Thyroid gland (tissue), 4 donors: ENCODE data around the gene IFT27. TPM values are rescaled to one million over a fixed set of nuclear protein-coding genes. Genes with fewer than 3 reads are reported as not detected.

Experiments used
- DNase-seq, 2 donors: peaks; one replicate each; pipeline ENCODE4 v3.0.0-alpha.2; 2019
- H3K27ac ChIP-seq, 3 donors: fragments of 200-600 bp; sonication (generic); 1 replicate in 2 of 3; 2 replicates in 1 of 3; pipeline ENCODE4 v1.5.1; 2016 to 2019; ENCODE audit warnings: mild to moderate bottlenecking in 1 of 3, moderate library complexity in 1 of 3
- H3K27me3 ChIP-seq: fragments of 200-600 bp; sonication (generic); one replicate; pipeline ENCODE4 v1.5.1; 2019
- H3K36me3 ChIP-seq, 2 donors: fragments of 200-600 bp; sonication (generic); one replicate each; pipeline ENCODE4 v1.5.1; 2016 to 2019
- H3K4me1 ChIP-seq, 2 donors: fragments of 200-600 bp; sonication (generic); one replicate each; pipeline ENCODE4 v1.5.1; 2017 to 2019
- H3K4me3 ChIP-seq, 3 donors: fragments of 200-600 bp; sonication (generic); replicated peaks in 1 of 3; 1 replicate in 2 of 3; 2 replicates in 1 of 3; pipeline ENCODE4 v1.5.1; 2016; ENCODE audit warnings: mild to moderate bottlenecking in 1 of 3
- H3K9me3 ChIP-seq: fragments of 200-600 bp; sonication (generic); one replicate; pipeline ENCODE4 v1.5.1; 2017
- POLR2A ChIP-seq, 2 donors: fragments of 450-650 bp; IDR thresholded peaks; one replicate each; pipeline ENCODE4 v1.6.1; 2017; ENCODE audit warnings: antibody characterized with exemption in 2 of 2, mild to moderate bottlenecking in 2 of 2, moderate library complexity in 1 of 2
- WGBS, 2 donors: methylation state at CpG; one replicate each; pipeline ENCODE4 v1.1.5; 2017; 5-methylcytosine and 5-hydroxymethylcytosine counted together
- intact Hi-C: fragments of 100-400 bp; cut with DNase I; formaldehyde crosslinking; loops from one replicate; pipeline ENCODE4 v1.15.1; 2023
- total RNA-seq, 4 donors: library from RNA; depleted of rRNA; stranded (reverse); fragments of >200 nt; gene quantifications; one replicate each; pipeline ENCODE4 v1.2.3, GENCODE V29; 2016
- TF ChIP-seq, protein P1 (sequence below), 6 experiments: fragments of 200-600 bp in 3 of 6; fragments of 450-650 bp in 3 of 6; sonication (generic) in 3 of 6; IDR thresholded peaks; one replicate each; pipeline ENCODE4 v1.5.1; 2016 to 2019; ENCODE audit warnings: antibody characterized with exemption in 6 of 6, mild to moderate bottlenecking in 2 of 6, inconsistent platforms in 1 of 6, moderate library complexity in 1 of 6

Gene IFT27
- total RNA-seq, 4 donors from 2014 or later, result 25.1 to 39.2 (median 36.3) TPM

DNA sequence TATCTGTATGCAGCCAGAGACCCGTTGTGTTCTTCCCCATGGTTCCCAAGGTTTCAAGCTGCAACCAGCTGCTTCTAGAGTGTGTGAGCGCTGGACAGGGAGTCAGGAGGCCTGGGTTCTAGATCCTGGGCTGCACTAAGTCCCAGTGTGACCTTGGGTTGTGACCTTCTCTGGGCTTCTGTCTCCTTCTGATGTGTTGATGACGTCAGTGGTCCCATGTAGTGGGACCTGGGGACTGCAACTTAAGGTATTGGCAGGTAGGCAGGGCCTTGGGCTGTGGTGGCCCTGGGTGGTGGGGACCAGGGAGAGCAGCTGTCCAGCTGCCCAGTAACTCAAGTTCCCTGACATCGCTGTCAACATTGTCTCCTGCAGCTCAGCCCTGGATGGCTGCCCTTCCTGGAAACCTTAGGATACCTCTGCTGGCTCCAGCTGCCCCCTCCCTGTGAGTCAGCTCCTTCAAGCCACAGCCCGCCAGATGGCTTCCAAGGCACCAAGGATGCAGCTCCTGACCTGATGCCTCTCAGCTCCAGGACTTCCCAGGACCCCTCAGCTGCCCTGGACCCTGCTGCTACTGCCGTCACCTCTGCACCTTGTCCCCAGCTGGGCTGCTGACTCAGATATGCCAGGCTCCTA is 42.2 kb upstream of the IFT27 start:
- Histone ChIP-seq H3K27me3 (peaks cover 11% of the 10 kb centered on the region), H3K36me3 (no peaks in the 10 kb centered on the region), H3K9me3 (no peaks in the 10 kb centered on the region), H3K4me3 (no peak overlapping the region), H3K4me1 (peaks cover 4 to 14% of the 10 kb centered on the region in 2 donors), H3K27ac (no peak overlapping the region)
- TF ChIP-seq POLR2A (IDR thresholded peaks at IDR 0.05), result no peak
- TF ChIP-seq, protein P1, sequence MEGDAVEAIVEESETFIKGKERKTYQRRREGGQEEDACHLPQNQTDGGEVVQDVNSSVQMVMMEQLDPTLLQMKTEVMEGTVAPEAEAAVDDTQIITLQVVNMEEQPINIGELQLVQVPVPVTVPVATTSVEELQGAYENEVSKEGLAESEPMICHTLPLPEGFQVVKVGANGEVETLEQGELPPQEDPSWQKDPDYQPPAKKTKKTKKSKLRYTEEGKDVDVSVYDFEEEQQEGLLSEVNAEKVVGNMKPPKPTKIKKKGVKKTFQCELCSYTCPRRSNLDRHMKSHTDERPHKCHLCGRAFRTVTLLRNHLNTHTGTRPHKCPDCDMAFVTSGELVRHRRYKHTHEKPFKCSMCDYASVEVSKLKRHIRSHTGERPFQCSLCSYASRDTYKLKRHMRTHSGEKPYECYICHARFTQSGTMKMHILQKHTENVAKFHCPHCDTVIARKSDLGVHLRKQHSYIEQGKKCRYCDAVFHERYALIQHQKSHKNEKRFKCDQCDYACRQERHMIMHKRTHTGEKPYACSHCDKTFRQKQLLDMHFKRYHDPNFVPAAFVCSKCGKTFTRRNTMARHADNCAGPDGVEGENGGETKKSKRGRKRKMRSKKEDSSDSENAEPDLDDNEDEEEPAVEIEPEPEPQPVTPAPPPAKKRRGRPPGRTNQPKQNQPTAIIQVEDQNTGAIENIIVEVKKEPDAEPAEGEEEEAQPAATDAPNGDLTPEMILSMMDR (IDR thresholded peaks at IDR 0.05), result no peak
- DNase-seq, result no peak
- WGBS, 2 donors, result 79 to 83% methylated on average over 4 to 5 of the region's 6 CpGs
- intact Hi-C loops, result no loop called here

DNA sequence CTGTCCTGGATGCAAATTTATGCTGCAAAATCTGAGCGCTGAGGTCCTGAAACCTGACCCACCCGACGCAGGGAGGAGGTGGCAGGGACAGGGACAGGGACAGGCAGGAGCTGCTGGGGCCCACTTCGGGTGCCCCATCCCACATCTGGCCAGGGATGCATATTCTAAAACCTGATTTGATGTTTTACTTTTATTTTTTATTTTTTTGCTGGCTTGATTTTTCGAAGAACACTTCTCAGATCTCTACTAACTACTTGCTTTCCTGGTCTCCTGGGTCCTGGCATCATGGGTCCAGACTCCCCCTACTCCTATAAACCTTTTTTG is 41.6 kb upstream of the IFT27 start:
- no peaks in the 10 kb centered on the region for H3K9me3 ChIP-seq
- H3K27me3 ChIP-seq, result peaks cover 11% of the 10 kb centered on the region
- H3K27ac ChIP-seq, result no peak overlapping the region
- DNase-seq, result no peak
- no peak overlapping the region for H3K4me3 ChIP-seq
- no peak for TF ChIP-seq POLR2A (IDR thresholded peaks at IDR 0.05)
- TF ChIP-seq, protein P1 (IDR thresholded peaks at IDR 0.05), result no peak
- intact Hi-C loops, result no loop called here
- 40 to 48% methylated on average over 5 of the region's 5 CpGs for WGBS, 2 donors
- no peaks in the 10 kb centered on the region for H3K36me3 ChIP-seq
- peaks cover 4 to 14% of the 10 kb centered on the region in 2 donors for H3K4me1 ChIP-seq

DNA sequence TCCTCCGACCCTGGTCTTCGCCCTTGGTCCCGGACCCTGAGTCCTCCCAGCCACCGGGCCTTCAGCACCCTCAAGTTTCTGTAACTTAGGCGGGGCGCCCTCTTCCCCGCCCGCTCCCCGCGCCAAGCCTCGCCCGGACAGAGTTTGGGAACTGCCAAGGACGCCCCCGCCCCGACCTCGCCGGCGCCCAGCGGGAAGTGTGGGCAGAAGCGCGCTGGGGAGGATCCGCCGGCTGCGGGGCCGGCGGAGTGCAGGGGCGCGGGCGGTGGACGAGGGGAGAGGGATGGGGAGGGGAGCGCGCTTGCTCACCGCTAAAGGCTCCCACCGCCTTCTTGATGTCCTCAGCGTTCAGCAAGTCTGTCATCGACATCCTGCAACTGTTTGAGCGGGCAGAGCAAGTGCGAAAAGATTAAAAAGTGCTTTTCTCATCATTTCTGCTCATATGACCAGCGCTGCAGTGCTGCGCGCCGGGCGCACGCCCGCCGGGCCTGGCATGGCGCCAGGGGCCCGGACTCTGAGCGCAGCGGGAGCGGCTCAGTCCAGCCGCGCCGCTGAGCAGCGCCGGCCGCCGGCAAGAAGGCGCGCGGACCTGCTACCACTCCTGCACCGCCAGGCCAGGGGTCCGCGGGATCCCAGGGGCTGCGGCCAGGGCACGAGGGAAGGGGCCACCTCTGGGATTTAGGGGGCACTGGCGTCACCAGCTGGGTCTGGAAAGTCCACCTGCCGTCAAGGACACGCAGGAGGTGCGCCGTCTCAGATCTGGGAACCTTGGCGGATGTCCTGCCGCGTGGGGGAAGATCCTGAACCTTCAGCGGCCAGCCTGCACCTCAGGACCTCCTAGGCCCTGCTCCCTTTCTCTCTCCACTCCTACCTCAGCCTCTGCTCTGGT is 41.0 kb upstream of the IFT27 start, which contains the start of gene PVALB:
Gene PVALB (minus strand): TSS at position 400 of the 889 bp plus-strand sequence. CDS start 30 bp downstream, at position 370.
- H3K27me3 ChIP-seq, result peaks cover 11% of the 10 kb centered on the region
- WGBS, 2 donors, result 4 to 6% methylated on average over 13 of the region's 75 CpGs
- DNase-seq, result peak; percentile 32 to 49

DNA sequence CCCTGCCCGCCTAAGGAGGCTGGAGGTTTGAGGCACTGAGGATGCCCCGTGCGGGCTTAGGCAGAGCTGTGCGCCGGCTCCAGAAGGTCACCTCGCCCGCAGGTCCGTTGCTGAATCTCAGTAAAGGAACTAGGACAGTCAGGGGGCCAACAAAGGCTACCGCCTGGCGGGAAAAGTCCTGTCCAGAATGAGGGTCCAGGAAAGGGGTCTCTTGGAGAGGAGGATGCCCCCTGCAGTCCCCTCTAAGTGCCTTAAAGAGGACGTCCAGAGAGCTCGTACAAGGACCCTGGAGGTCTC is 40.4 kb upstream of the IFT27 start:
- H3K9me3 ChIP-seq, result no peaks in the 10 kb centered on the region
- H3K4me1 ChIP-seq, result peaks cover 4 to 14% of the 10 kb centered on the region in 2 donors
- H3K27ac ChIP-seq, result no peak overlapping the region
- intact Hi-C loops, result no loop called here
- TF ChIP-seq POLR2A (IDR thresholded peaks at IDR 0.05), result no peak
- peaks cover 11% of the 10 kb centered on the region for H3K27me3 ChIP-seq
- H3K4me3 ChIP-seq, result no peak overlapping the region
- WGBS, 2 donors, result 0% methylated on average over 1 to 2 of the region's 12 CpGs
- no peak for DNase-seq
- H3K36me3 ChIP-seq, result no peaks in the 10 kb centered on the region

More for the DNA sequence above, 41.0 kb upstream of the IFT27 start, which contains the start of gene PVALB:
- H3K36me3 ChIP-seq, result no peaks in the 10 kb centered on the region
- no peaks in the 10 kb centered on the region for H3K9me3 ChIP-seq
- no peak within 1 kb of the TSS for H3K4me3 ChIP-seq
- TF ChIP-seq, protein P1 (IDR thresholded peaks at IDR 0.05), result no peak
- TF ChIP-seq POLR2A (IDR thresholded peaks at IDR 0.05), result no peak
- intact Hi-C loops, result no loop called here
- H3K4me1 ChIP-seq, result peaks cover 4 to 14% of the 10 kb centered on the region in 2 donors
- H3K27ac ChIP-seq, result no peak within 1 kb of the TSS

DNA sequence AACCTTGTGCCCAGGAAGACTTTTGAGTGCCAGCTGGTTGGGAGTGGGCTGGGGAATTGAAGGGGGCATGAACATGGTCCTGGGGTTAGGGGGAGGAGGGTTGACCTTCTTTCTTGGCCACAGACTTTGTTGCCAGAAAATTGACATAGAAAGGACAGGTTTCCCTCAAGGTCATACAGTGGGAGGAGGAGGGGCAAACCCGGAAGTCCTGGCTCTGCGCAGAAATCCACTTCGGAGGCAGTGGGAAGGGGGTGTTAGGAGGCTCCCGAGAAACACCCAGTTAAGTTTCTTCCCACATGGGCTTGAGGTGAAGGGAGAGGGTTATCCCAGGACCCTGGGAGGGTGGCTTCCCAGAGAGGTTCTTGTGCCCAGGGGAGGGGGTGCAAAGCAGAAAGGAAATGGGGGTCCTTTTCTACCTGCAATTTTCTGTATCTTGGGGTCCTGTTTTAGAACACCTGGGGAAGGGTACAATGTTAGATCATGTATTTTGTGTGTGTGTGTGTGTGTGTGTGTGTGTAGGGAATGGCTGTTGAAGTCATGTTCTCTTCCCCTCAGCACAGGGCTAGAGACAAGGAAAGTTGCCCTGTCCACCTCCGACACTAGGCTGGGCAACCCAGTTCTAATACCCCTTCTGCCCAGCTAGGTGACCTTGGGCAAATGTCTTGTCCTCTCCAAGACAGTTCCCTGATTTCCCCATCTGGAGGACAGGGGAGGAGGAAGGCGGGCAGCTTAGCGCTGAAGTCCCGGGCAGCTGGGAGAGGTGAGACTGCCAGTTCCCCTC is 39.8 kb upstream of the IFT27 start:
- H3K4me1 ChIP-seq, result peaks cover 4 to 14% of the 10 kb centered on the region in 2 donors
- H3K36me3 ChIP-seq, result no peaks in the 10 kb centered on the region
- H3K9me3 ChIP-seq, result no peaks in the 10 kb centered on the region
- DNase-seq, result no peak
- H3K4me3 ChIP-seq, result no peak overlapping the region
- H3K27ac ChIP-seq, result no peak overlapping the region
- H3K27me3 ChIP-seq, result peaks cover 11% of the 10 kb centered on the region
- TF ChIP-seq POLR2A (IDR thresholded peaks at IDR 0.05), result no peak
- TF ChIP-seq, protein P1 (IDR thresholded peaks at IDR 0.05), result no peak
- WGBS, 2 donors, result 51% methylated on average over 5 to 8 of the region's 8 CpGs
- intact Hi-C loops, result no loop called here
